ENCODE results near the gene CYBA. TPM values are rescaled to one million over a fixed set of nuclear protein-coding genes. Genes with fewer than 3 reads are reported as not detected.

CYBA gene
- polyA plus RNA-seq, 1 donor from 2014 or later = 6.3 TPM

DNA sequence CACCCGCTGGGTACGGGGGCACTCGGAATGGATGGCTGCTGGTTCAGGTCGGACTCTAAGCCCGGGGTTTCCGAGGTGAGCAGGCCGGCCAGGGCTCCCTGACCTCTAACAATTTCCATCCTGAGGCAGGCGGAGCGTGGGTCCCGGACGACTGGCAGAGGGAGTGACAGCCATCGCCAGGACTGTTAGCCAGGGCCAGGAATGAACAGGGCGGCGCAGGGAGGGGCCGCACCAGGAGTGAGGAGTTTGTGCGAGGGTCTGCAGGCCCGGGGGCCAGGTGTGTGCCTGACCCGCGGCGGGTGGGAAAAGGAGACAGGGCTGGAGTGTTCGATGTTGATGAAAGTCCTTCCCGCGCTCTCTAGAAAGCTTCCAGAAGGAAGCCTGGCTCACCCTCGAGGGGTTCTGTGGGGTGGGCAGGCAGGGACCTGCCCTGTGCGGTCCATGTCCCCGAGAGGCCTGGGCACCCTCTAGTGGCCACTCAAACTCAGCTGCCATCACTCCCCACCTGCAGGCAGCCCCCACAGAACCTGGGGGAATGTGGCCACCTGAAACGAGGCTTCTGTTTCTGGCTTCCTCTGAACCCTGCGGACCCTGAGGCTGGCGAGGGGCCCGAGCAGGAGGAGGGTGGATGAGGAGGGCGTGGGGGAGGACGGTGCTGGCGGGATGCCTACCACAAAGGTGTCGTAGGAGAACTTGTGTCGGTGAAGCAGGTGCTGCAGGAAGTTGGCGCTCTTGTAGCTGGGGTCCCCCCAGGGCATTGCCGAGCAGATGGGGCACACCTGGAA, 47.2 kb upstream of the CYBA start:
- no peak overlapping the region for H3K4me2 ChIP-seq (ENCODE audit: low read length)
- H3K27me3 ChIP-seq (ENCODE audit: insufficient read depth, low read depth, low read length) = no peaks in the 10 kb centered on the region
- no peaks in the 10 kb centered on the region for H4K20me1 ChIP-seq (ENCODE audit: insufficient read depth)
- H2AFZ ChIP-seq (ENCODE audit: low read depth, low read length) = no peak overlapping the region
- H3K9me2 ChIP-seq (ENCODE audit: insufficient read depth, low read length) = no peaks in the 10 kb centered on the region
- H3K9me3 ChIP-seq (ENCODE audit: low read length) = no peaks in the 10 kb centered on the region
- H3K36me3 ChIP-seq (ENCODE audit: insufficient read depth, low read length) = no peaks in the 10 kb centered on the region
- no peak overlapping the region for H3K9ac ChIP-seq (ENCODE audit: low read length)
- H3K27ac ChIP-seq (ENCODE audit: low read length) = no peak overlapping the region
- H3K79me2 ChIP-seq (replicated peaks; ENCODE audit: insufficient read depth, low read length) = no peaks in the 10 kb centered on the region
- H3F3A ChIP-seq (ENCODE audit: insufficient read depth, low read length, poor library complexity, severe bottlenecking) = no peaks in the 10 kb centered on the region
- H3K4me3 ChIP-seq (ENCODE audit: low read length) = no peak overlapping the region
- TF ChIP-seq MXI1 (conservative IDR thresholded peaks at IDR 0.05; ENCODE audit: poor library complexity, severe bottlenecking) (no peak), POLR2AphosphoS5 (IDR thresholded peaks at IDR 0.05) (no peak), RAD21 (conservative IDR thresholded peaks at IDR 0.05) (no peak), SMC3 (conservative IDR thresholded peaks at IDR 0.05; ENCODE audit: poor library complexity) (no peak), TAF1 (IDR thresholded peaks at IDR 0.05; ENCODE audit: low read depth) (no peak), EP300 (conservative IDR thresholded peaks at IDR 0.05; ENCODE audit: poor library complexity, severe bottlenecking) (no peak), EZH2 (IDR thresholded peaks at IDR 0.05; ENCODE audit: borderline replicate concordance, insufficient read depth, low read length, poor library complexity, severe bottlenecking) (no peak)
- TF ChIP-seq, protein P1, sequence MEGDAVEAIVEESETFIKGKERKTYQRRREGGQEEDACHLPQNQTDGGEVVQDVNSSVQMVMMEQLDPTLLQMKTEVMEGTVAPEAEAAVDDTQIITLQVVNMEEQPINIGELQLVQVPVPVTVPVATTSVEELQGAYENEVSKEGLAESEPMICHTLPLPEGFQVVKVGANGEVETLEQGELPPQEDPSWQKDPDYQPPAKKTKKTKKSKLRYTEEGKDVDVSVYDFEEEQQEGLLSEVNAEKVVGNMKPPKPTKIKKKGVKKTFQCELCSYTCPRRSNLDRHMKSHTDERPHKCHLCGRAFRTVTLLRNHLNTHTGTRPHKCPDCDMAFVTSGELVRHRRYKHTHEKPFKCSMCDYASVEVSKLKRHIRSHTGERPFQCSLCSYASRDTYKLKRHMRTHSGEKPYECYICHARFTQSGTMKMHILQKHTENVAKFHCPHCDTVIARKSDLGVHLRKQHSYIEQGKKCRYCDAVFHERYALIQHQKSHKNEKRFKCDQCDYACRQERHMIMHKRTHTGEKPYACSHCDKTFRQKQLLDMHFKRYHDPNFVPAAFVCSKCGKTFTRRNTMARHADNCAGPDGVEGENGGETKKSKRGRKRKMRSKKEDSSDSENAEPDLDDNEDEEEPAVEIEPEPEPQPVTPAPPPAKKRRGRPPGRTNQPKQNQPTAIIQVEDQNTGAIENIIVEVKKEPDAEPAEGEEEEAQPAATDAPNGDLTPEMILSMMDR (IDR thresholded peaks at IDR 0.05; ENCODE audit: poor library complexity, severe bottlenecking) = no peak
- TF ChIP-seq, protein P2, sequence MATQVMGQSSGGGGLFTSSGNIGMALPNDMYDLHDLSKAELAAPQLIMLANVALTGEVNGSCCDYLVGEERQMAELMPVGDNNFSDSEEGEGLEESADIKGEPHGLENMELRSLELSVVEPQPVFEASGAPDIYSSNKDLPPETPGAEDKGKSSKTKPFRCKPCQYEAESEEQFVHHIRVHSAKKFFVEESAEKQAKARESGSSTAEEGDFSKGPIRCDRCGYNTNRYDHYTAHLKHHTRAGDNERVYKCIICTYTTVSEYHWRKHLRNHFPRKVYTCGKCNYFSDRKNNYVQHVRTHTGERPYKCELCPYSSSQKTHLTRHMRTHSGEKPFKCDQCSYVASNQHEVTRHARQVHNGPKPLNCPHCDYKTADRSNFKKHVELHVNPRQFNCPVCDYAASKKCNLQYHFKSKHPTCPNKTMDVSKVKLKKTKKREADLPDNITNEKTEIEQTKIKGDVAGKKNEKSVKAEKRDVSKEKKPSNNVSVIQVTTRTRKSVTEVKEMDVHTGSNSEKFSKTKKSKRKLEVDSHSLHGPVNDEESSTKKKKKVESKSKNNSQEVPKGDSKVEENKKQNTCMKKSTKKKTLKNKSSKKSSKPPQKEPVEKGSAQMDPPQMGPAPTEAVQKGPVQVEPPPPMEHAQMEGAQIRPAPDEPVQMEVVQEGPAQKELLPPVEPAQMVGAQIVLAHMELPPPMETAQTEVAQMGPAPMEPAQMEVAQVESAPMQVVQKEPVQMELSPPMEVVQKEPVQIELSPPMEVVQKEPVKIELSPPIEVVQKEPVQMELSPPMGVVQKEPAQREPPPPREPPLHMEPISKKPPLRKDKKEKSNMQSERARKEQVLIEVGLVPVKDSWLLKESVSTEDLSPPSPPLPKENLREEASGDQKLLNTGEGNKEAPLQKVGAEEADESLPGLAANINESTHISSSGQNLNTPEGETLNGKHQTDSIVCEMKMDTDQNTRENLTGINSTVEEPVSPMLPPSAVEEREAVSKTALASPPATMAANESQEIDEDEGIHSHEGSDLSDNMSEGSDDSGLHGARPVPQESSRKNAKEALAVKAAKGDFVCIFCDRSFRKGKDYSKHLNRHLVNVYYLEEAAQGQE (IDR thresholded peaks at IDR 0.05; ENCODE audit: borderline replicate concordance) = no peak

DNA sequence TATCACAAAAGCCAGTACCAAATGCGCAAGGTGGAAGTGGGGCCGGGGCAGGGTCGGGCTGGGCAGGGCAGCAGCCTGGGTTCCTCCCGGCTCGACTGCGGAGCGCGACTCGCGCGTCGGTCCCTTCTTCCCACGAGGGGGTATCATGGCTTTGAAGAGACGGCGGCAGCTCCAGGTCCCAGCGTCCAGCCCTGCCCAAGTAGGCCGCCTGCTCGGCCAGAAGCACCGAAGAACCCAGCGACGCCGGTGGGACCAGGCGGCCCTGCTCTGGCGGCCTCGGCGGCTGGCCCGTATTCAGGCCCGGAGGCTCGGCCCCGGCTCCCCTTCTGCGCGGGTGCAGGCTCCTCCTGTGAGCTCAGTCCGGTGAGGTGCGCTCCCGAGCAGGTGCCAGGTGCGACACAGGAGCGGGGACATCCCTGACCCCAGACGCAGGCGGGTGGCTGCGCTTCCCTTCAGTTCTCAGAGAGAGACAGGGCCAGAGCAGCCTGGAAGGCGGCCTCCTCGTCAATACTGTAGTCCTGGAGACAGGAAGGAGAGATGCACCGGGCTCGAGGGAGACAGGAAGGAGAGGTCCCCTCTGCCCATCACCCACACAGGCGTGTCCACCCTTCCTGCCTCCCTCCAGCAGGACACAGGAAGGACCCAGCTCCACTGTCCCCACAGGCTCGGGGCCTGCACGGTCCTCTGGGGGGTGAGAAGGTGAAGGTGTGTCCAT, 46.4 kb upstream of the CYBA start:
- Histone ChIP-seq H3K4me2 (ENCODE audit: low read length) (no peak overlapping the region), H3K9me3 (ENCODE audit: low read length) (no peaks in the 10 kb centered on the region), H3K79me2 (replicated peaks; ENCODE audit: insufficient read depth, low read length) (no peaks in the 10 kb centered on the region), H3K27me3 (ENCODE audit: insufficient read depth, low read depth, low read length) (no peaks in the 10 kb centered on the region), H2AFZ (ENCODE audit: low read depth, low read length) (no peak overlapping the region), H3K27ac (ENCODE audit: low read length) (no peak overlapping the region), H3K4me3 (ENCODE audit: low read length) (no peak overlapping the region), H3F3A (ENCODE audit: insufficient read depth, low read length, poor library complexity, severe bottlenecking) (no peaks in the 10 kb centered on the region), H4K20me1 (ENCODE audit: insufficient read depth) (no peaks in the 10 kb centered on the region), H3K9ac (ENCODE audit: low read length) (no peak overlapping the region), H3K9me2 (ENCODE audit: insufficient read depth, low read length) (no peaks in the 10 kb centered on the region), H3K36me3 (ENCODE audit: insufficient read depth, low read length) (no peaks in the 10 kb centered on the region)
- TF ChIP-seq, protein P1 (IDR thresholded peaks at IDR 0.05; ENCODE audit: poor library complexity, severe bottlenecking) = no peak
- TF ChIP-seq TAF1 (IDR thresholded peaks at IDR 0.05; ENCODE audit: low read depth) (no peak), EP300 (conservative IDR thresholded peaks at IDR 0.05; ENCODE audit: poor library complexity, severe bottlenecking) (no peak), SMC3 (conservative IDR thresholded peaks at IDR 0.05; ENCODE audit: poor library complexity) (no peak), RAD21 (conservative IDR thresholded peaks at IDR 0.05) (no peak), MXI1 (conservative IDR thresholded peaks at IDR 0.05; ENCODE audit: poor library complexity, severe bottlenecking) (no peak), EZH2 (IDR thresholded peaks at IDR 0.05; ENCODE audit: borderline replicate concordance, insufficient read depth, low read length, poor library complexity, severe bottlenecking) (no peak), POLR2AphosphoS5 (IDR thresholded peaks at IDR 0.05) (no peak)
- TF ChIP-seq, protein P2 (IDR thresholded peaks at IDR 0.05; ENCODE audit: borderline replicate concordance) = no peak
